AG04450 (cell line): ENCODE measurements around the gene TRERF1. TPM values are rescaled to one million over a fixed set of nuclear protein-coding genes. Genes with fewer than 3 reads are reported as not detected.

Source experiments
- CTCF ChIA-PET: fragments of 300-600, 350-600 bp; formaldehyde crosslinking; extraction: SDS; loops from one replicate; lab custom pipeline; 2022; ENCODE audit warnings: antibody characterized with exemption, inconsistent platforms; lab: Charles Lee
- POLR2A ChIA-PET: fragments of 350-600 bp; formaldehyde crosslinking; extraction: SDS; loops from one replicate; lab custom pipeline; 2021; ENCODE audit warnings: antibody characterized with exemption, inconsistent platforms; lab: Yijun Ruan, JAX
- DNase-seq: peaks from one replicate; pipeline ENCODE4 v3.0.0-alpha.2; 2011; ENCODE audit warnings: low read depth, low spot score
- H3K27ac ChIP-seq: one replicate; pipeline ENCODE4 v1.5.1; 2012; ENCODE audit warnings: low read depth, low read length, control low read depth
- H3K27me3 ChIP-seq: one replicate; pipeline ENCODE4 v1.6.0; 2012; ENCODE audit warnings: low read length; ENCODE audit not compliant: control insufficient read depth, insufficient read depth
- H3K4me3 ChIP-seq: 2 replicates; pipeline ENCODE4 v1.5.1; 2011; ENCODE audit warnings: mild to moderate bottlenecking, low read depth, low read length, control low read depth
- H3K9me3 ChIP-seq: 2 replicates; pipeline ENCODE4 v1.5.1; 2012; ENCODE audit warnings: low read length; ENCODE audit not compliant: control insufficient read depth, insufficient read depth
- polyA plus RNA-seq: library from polyadenylated mRNA; depleted of rRNA; stranded (reverse); fragments of >200 nt; gene quantifications from 2 replicates; pipeline ENCODE4 v1.2.3, GENCODE V29; 2011
- TF ChIP-seq, protein P1 (sequence below): IDR thresholded peaks from 2 replicates; pipeline ENCODE4 v1.5.1; 2011; ENCODE audit warnings: low read depth, low read length, control low read depth, inconsistent platforms

Gene TRERF1
- polyA plus RNA-seq, 1 experiment: 7.3 TPM

DNA sequence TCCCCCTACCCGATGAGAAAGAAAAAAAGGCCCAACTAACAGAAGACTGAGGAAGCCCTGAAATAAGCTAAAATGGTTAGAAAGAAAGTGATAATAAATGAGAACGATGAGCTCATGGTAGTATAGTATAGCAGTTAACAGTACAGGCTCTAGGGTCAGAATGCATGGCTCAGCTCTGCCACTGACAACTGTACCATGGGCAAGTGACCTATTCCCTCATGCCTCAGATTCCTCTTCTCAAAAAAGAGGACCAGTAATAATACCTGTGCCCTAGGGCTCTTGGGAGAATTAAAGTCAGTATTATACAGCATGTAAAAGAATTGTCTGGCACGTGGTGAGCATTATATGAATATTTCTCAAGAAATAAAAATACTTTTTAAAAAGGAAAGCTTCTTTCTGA, 19.8 kb downstream of the TRERF1 start:
- Histone ChIP-seq H3K27me3 (no peaks in the 10 kb centered on the region), H3K27ac (no peak overlapping the region), H3K4me3 (no peak overlapping the region), H3K9me3 (peaks cover 11% of the 10 kb centered on the region)
- CTCF ChIA-PET: interaction anchor here (2.0 to 2.6 kb wide), 2 partner anchors 100 to 116 kb away, joined by 8 to 9 read pairs; no protein-coding TSS in a partner anchor
- POLR2A ChIA-PET: no interaction called here
- TF ChIP-seq, protein P1, sequence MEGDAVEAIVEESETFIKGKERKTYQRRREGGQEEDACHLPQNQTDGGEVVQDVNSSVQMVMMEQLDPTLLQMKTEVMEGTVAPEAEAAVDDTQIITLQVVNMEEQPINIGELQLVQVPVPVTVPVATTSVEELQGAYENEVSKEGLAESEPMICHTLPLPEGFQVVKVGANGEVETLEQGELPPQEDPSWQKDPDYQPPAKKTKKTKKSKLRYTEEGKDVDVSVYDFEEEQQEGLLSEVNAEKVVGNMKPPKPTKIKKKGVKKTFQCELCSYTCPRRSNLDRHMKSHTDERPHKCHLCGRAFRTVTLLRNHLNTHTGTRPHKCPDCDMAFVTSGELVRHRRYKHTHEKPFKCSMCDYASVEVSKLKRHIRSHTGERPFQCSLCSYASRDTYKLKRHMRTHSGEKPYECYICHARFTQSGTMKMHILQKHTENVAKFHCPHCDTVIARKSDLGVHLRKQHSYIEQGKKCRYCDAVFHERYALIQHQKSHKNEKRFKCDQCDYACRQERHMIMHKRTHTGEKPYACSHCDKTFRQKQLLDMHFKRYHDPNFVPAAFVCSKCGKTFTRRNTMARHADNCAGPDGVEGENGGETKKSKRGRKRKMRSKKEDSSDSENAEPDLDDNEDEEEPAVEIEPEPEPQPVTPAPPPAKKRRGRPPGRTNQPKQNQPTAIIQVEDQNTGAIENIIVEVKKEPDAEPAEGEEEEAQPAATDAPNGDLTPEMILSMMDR: no peak
- no peak for DNase-seq

DNA sequence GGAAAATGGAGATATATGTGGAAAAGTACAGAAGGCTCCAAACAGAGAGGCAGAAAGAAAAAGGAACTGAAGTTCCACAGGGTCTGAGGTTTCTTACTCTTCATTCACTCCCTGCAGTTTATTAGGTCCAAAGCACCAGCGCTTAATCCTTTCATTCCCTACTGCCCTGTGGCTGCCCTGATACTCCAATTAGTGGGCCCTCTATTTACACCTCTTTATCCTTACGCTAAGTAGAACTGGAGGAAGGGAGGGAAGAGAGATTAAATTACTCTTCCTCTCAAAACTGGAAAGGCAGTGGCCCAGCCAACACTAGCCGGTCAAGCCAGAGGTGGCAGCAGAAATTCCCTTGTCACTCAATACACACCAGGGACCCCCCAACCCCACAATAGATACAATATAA, 20.4 kb downstream of the TRERF1 start:
- Histone ChIP-seq H3K9me3 (peaks cover 11% of the 10 kb centered on the region), H3K27me3 (no peaks in the 10 kb centered on the region), H3K27ac (no peak overlapping the region), H3K4me3 (no peak overlapping the region)
- TF ChIP-seq, protein P1: no peak
- no peak for DNase-seq
- POLR2A ChIA-PET: interaction anchor here (0.6 to 0.7 kb wide), 2 partner anchors 9 to 48 kb away, joined by 3 read pairs; no protein-coding TSS in a partner anchor
- CTCF ChIA-PET: interaction anchor here (1.1 to 2.6 kb wide), 3 partner anchors 101 to 200 kb away, joined by 3 to 9 read pairs (median 8); no protein-coding TSS in a partner anchor

DNA sequence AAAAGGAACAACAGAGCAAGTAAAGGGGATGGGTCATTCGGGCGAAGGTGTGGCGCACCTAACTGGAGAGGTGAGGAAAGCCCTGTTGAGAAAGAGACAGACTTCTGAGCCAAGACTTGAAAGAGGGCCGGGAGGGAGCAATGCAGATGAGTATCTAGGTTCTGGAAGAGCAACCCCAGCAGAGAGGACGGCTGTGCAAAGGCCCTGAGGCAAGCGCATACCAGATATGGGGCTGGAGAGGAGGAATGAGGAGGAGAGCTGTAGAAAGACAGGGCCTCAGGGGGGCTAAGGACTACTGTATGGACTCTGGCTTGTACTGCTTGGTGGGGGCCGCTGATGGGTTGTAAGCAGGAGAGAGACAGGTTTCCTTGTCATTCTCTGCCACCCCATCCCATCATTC, 21.9 kb downstream of the TRERF1 start:
- no peak overlapping the region for H3K4me3 ChIP-seq
- CTCF ChIA-PET: interaction anchor here (2.9 kb wide), 1 partner anchor 118 kb away, joined by 15 read pairs; no protein-coding TSS in a partner anchor
- no peak for DNase-seq
- POLR2A ChIA-PET: no interaction called here
- no peaks in the 10 kb centered on the region for H3K27me3 ChIP-seq
- TF ChIP-seq, protein P1: no peak
- H3K9me3 ChIP-seq: peaks cover 9% of the 10 kb centered on the region
- no peak overlapping the region for H3K27ac ChIP-seq

DNA sequence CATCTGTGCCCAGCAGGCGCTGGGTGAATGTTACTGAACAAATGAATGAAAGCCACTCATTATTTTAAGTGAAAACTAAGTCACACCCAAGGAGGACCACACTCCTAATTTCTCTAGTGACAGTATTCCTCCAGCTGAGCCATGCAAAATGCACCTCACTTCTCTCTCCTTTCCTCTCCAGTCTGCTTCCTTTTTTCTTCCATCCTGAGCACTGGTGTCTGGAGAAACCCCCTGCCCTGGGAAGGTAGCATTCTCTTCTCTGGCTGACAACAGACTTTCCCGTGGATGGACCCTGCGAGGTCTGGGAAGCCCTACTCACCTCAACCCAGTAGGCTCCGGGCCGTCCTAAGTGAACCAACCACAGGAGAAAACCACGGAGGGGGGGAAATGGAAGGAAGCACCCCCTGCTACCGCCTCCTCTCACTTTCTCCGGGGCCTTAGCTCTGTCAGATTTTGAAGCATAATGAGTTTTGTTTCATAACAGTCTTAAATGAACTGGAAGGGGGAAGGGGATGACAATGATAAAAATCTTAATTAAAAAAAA, 22.6 kb downstream of the TRERF1 start:
- TF ChIP-seq, protein P1: no peak
- Histone ChIP-seq H3K9me3 (peaks cover 5% of the 10 kb centered on the region; the same call in 1 of the 2 replicates), H3K4me3 (no peak overlapping the region), H3K27me3 (no peaks in the 10 kb centered on the region), H3K27ac (no peak overlapping the region)
- CTCF ChIA-PET: interaction anchor here (2.9 kb wide), 1 partner anchor 119 kb away, joined by 15 read pairs; no protein-coding TSS in a partner anchor
- no peak for DNase-seq
- POLR2A ChIA-PET: no interaction called here

DNA sequence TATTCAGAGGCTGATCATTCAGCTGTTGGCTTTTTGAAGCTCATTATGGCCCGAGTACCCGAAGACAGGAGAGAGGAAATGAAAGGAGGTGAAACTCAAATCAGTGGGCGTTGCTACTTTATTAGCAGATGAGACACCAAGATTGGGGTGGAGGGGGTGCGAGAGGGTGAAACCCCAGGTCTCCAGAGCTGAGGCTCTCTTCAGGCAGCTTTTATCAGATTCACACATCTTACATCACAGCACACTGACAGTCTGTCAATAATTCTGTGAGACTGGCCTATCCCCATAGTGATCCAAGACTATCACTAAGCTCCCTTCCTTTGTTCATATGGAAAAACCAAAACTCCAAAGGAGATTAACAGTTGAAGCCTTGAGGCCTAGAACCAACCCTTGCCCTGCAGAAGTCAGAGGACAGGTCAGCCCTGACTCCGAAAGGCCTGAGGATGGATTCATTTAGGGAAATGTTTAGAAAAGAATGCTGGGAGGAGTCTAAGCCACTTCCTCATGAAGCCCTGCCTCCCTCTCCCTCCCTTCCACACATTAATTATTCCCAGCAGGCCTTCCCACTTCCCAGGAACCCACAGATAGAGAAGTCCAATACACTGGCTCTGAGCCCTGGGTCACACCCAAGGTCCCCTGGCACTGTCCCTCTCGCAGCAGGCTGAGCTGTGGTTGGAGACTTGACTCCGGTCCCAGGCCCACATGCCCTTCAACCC, 23.2 kb downstream of the TRERF1 start:
- ChIA-PET POLR2A (no interaction called here), CTCF (interaction anchor here (2.9 kb wide), 1 partner anchor 119 kb away, joined by 15 read pairs; no protein-coding TSS in a partner anchor)
- no peak overlapping the region for H3K4me3 ChIP-seq
- DNase-seq: no peak
- H3K27ac ChIP-seq: no peak overlapping the region
- no peaks in the 10 kb centered on the region for H3K27me3 ChIP-seq
- no peaks in the 10 kb centered on the region; the same call in 1 of the 2 replicates for H3K9me3 ChIP-seq
- TF ChIP-seq, protein P1: no peak
